K562 (cell line): Measurements from ENCODE around the gene TMEM167B. TPM values are rescaled to one million over a fixed set of nuclear protein-coding genes. Genes with fewer than 3 reads are reported as not detected.
A peak's percentile ranks its signal among the peaks of the same experiment; 100 is the strongest.

Experiments used
- BMI1 ChIP-seq: fragments of 150-350 bp; IDR thresholded peaks from 2 replicates; pipeline ENCODE4 v1.6.1; 2014; ENCODE audit warnings: low read length
- CGGBP1 ChIP-seq: fragments of 250-450 bp; sonication (Bioruptor Pico); IDR thresholded peaks from 2 replicates; pipeline ENCODE4 v1.9.0; 2021; ENCODE audit warnings: mild to moderate bottlenecking
- DDX20 ChIP-seq: fragments of 450-650 bp; IDR thresholded peaks from 2 replicates; pipeline ENCODE4 v1.6.1; 2016; ENCODE audit warnings: missing genetic modification characterization, low read depth, mild to moderate bottlenecking, missing compliant biosample characterization, moderate library complexity
- E2F1 ChIP-seq: sonication (generic); formaldehyde crosslinking; IDR thresholded peaks from 2 replicates; pipeline ENCODE4 v1.8.1; 2023; ENCODE audit warnings: mild to moderate bottlenecking, missing genetic modification reagents, moderate library complexity
- EP400 ChIP-seq: fragments of 450-650 bp; IDR thresholded peaks from 2 replicates; pipeline ENCODE4 v1.6.1; 2017; ENCODE audit warnings: antibody characterized with exemption, mild to moderate bottlenecking, moderate library complexity
- ESRRA ChIP-seq: fragments of 450-650 bp; IDR thresholded peaks from 2 replicates; pipeline ENCODE4 v1.6.1; 2014; ENCODE audit warnings: low read depth, mild to moderate bottlenecking, moderate library complexity, borderline replicate concordance
- HMGXB4 ChIP-seq: sonication (generic); formaldehyde crosslinking; IDR thresholded peaks from 2 replicates; pipeline ENCODE4 v1.8.1; 2023; ENCODE audit warnings: mild to moderate bottlenecking, missing genetic modification reagents
- IRF2 ChIP-seq: sonication (generic); formaldehyde crosslinking; IDR thresholded peaks from 2 replicates; pipeline ENCODE4 v1.8.1; 2022; ENCODE audit warnings: mild to moderate bottlenecking, missing genetic modification reagents
- PKNOX1 ChIP-seq: fragments of 450-650 bp; IDR thresholded peaks from 2 replicates; pipeline ENCODE4 v1.6.1; 2016
- PML ChIP-seq: IDR thresholded peaks from 2 replicates; pipeline ENCODE4 v1.6.1; 2012; ENCODE audit warnings: low read length, inconsistent platforms
- RB1 ChIP-seq: fragments of 450-650 bp; IDR thresholded peaks from 2 replicates; pipeline ENCODE4 v1.6.1; 2017; ENCODE audit warnings: low read depth, mild to moderate bottlenecking
- SP2 ChIP-seq: IDR thresholded peaks from 2 replicates; pipeline ENCODE4 v1.6.1; 2011; ENCODE audit warnings: mild to moderate bottlenecking, low read depth, low read length, moderate library complexity; ENCODE audit not compliant: poor library complexity, severe bottlenecking; ENCODE audit errors: extremely low read depth
- TBL1XR1 ChIP-seq, 2 experiments: IDR thresholded peaks; 2 replicates each; pipeline ENCODE4 v1.6.1; 2012; ENCODE audit warnings: improper control_type of control experiment in 2 of 2, low read length in 2 of 2, mild to moderate bottlenecking in 1 of 2
- TFAP4 ChIP-seq: sonication (generic); formaldehyde crosslinking; IDR thresholded peaks from 2 replicates; pipeline ENCODE4 v1.8.0; 2022; ENCODE audit warnings: missing genetic modification reagents, mild to moderate bottlenecking, moderate library complexity, borderline replicate concordance
- ZFX ChIP-seq: sonication (generic); formaldehyde crosslinking; IDR thresholded peaks from 2 replicates; pipeline ENCODE4 v1.8.0; 2022; ENCODE audit warnings: mild to moderate bottlenecking, missing genetic modification reagents, moderate library complexity
- ZNF384 ChIP-seq: IDR thresholded peaks from 2 replicates; pipeline ENCODE4 v1.6.1; 2012; ENCODE audit warnings: low read depth, low read length, improper control_type of control experiment
- ZNF518B ChIP-seq: fragments of 250-450 bp; sonication (Bioruptor Pico); IDR thresholded peaks from 2 replicates; pipeline ENCODE4 v1.5.0; 2021; ENCODE audit warnings: mild to moderate bottlenecking, moderate library complexity
- ZNF76 ChIP-seq: fragments of 250-450 bp; sonication (Bioruptor Pico); IDR thresholded peaks from 2 replicates; pipeline ENCODE4 v1.4.0; 2020; ENCODE audit warnings: mild to moderate bottlenecking, moderate library complexity, borderline replicate concordance
- polyA plus RNA-seq, 8 experiments: library from polyadenylated mRNA; depleted of rRNA in 4 of 8; stranded (reverse) in 5 of 8; unstranded in 3 of 8; fragments of >200 nt; fragmentation: Nextera tagmentation in 2 of 8; fragmentation: Illumina TruSeq in 1 of 8; extraction: Ambion mirVana in 2 of 8; extraction: Trizol in 1 of 8; gene quantifications; 2 replicates each; pipeline versions ENCODE4 v1.2.1 to v1.2.3, GENCODE V29; 2011 to 2014; ENCODE audit warnings: inconsistent platforms in 1 of 8, missing spikeins in 1 of 8
- total RNA-seq, 7 experiments: library from RNA; depleted of rRNA in 6 of 7; stranded (reverse); fragments of >200 nt in 6 of 7; fragmentation: Illumina TruSeq in 2 of 7; extraction: Trizol in 2 of 7; gene quantifications; 2 replicates each; pipeline versions ENCODE4 v1.2.1 to v1.2.3, GENCODE V29; 2011 to 2021; ENCODE audit warnings: low replicate concordance in 1 of 7

TMEM167B gene
- total and polyA plus RNA-seq, 9 of the 15 experiments (the other 6 are each of a cell fraction or from before 2014, with no cell fraction given) = 17.2 to 36.4 (median 32.2) TPM

- TF ChIP-seq ZNF76 (no peak), HMGXB4 (CRISPR knock-in tag) (peak; percentile 84; the same call in 1 of the 2 replicates), ZNF384 (peak; percentile 65), TFAP4 (no peak), PML (peak; percentile 28; the same call in 1 of the 2 replicates), IRF2 (CRISPR knock-in tag) (no peak), RB1 (peak; percentile 58), PKNOX1 (peak; percentile 52), DDX20 (no peak), TBL1XR1 (IDR thresholded peaks at IDR 0.05; ENCODE audit: low read length in 2 of 2) (peak in 1 of 2 experiments; percentile 52; a peak in 1 of 4 replicates), CGGBP1 (no peak), ZFX (CRISPR knock-in tag) (peak; percentile 64), SP2 (peak; percentile 18), BMI1 (0 out of 2 replicates have a peak, but pooled peaks have one; percentile 30), E2F1 (CRISPR knock-in tag) (no peak), EP400 (no peak; the same call in 1 of the 2 replicates), ZNF518B (CRISPR knock-in tag) (no peak), ESRRA (peak; percentile 62; the same call in 1 of the 2 replicates)
Measured at GRCh38 chr1:109089242-109090015, 1.1 kb upstream of the TMEM167B start (continued).
